GM23338 (cell line): ENCODE measurements around the gene NCAPH2. TPM values are rescaled to one million over a fixed set of nuclear protein-coding genes. Genes with fewer than 3 reads are reported as not detected.

ENCODE experiments used
- ATAC-seq: fragments of 200-7000 bp; cut with Tn5 transposase; 3 replicates; pipeline ENCODE4 v1.9.1; 2020
- DNase-seq: peaks from one replicate; pipeline ENCODE4 v3.0.0-alpha.2; 2015; ENCODE audit warnings: low spot score
- H2AFZ ChIP-seq: fragments of 200-600 bp; sonication (generic); 2 replicates; pipeline ENCODE4 v1.8.0; 2016; ENCODE audit warnings: antibody characterized with exemption, mild to moderate bottlenecking, moderate library complexity
- H3F3A ChIP-seq: fragments of 200-600 bp; sonication (generic); replicated peaks from 2 replicates; pipeline ENCODE4 v1.8.0; 2017; ENCODE audit warnings: antibody characterized with exemption, mixed run types, low read depth
- H3K27ac ChIP-seq: fragments of 200-600 bp; sonication (generic); 2 replicates; pipeline ENCODE4 v1.6.1; 2016; ENCODE audit warnings: low read depth
- H3K27me3 ChIP-seq: fragments of 200-600 bp; sonication (generic); 2 replicates; pipeline ENCODE4 v1.8.0; 2016; ENCODE audit warnings: mild to moderate bottlenecking, mixed run types, moderate library complexity; ENCODE audit not compliant: insufficient read depth
- H3K36me3 ChIP-seq: fragments of 200-600 bp; sonication (generic); 2 replicates; pipeline ENCODE4 v1.8.0; 2016; ENCODE audit warnings: mild to moderate bottlenecking; ENCODE audit not compliant: insufficient read depth
- H3K4me1 ChIP-seq: fragments of 200-600 bp; sonication (generic); 2 replicates; pipeline ENCODE4 v1.8.0; 2016; ENCODE audit warnings: mild to moderate bottlenecking, moderate library complexity; ENCODE audit not compliant: insufficient read depth
- H3K4me2 ChIP-seq: fragments of 200-600 bp; sonication (generic); 2 replicates; pipeline ENCODE4 v1.7.1; 2017; ENCODE audit warnings: mixed run types
- H3K4me3 ChIP-seq: fragments of 200-600 bp; sonication (generic); 2 replicates; pipeline ENCODE4 v1.6.1; 2016; ENCODE audit warnings: mixed run types
- H3K79me2 ChIP-seq: fragments of 200-600 bp; sonication (generic); replicated peaks from 2 replicates; pipeline ENCODE4 v1.8.0; 2017; ENCODE audit warnings: mild to moderate bottlenecking; ENCODE audit not compliant: insufficient read depth
- H3K9me2 ChIP-seq: fragments of 200-600 bp; sonication (generic); 2 replicates; pipeline ENCODE4 v1.8.0; 2017; ENCODE audit not compliant: insufficient read depth
- H4K20me1 ChIP-seq: fragments of 200-600 bp; sonication (generic); replicated peaks from 2 replicates; pipeline ENCODE4 v1.8.0; 2017; ENCODE audit warnings: mild to moderate bottlenecking; ENCODE audit not compliant: insufficient read depth
- H3K27ac Mint-ChIP-seq: 2 replicates; pipeline ENCODE4 v1.8.0; 2020; ENCODE audit warnings: inconsistent platforms, mild to moderate bottlenecking, moderate library complexity, mixed read lengths
- H3K27me3 Mint-ChIP-seq: 3 replicates; pipeline ENCODE4 v1.8.0; 2022; ENCODE audit warnings: low read depth, mild to moderate bottlenecking, moderate library complexity, mixed read lengths, inconsistent platforms; ENCODE audit not compliant: insufficient read depth, poor library complexity
- H3K36me3 Mint-ChIP-seq: 3 replicates; pipeline ENCODE4 v1.8.0; 2021; ENCODE audit warnings: low read depth, mild to moderate bottlenecking, inconsistent platforms, moderate library complexity, mixed read lengths
- H3K4me1 Mint-ChIP-seq: 3 replicates; pipeline ENCODE4 v1.8.0; 2020; ENCODE audit warnings: mild to moderate bottlenecking, inconsistent platforms, mixed read lengths
- H3K4me3 Mint-ChIP-seq: 3 replicates; pipeline ENCODE4 v1.8.0; 2021; ENCODE audit warnings: moderate library complexity, mild to moderate bottlenecking, inconsistent platforms, mixed read lengths
- H3K9me3 Mint-ChIP-seq: 3 replicates; pipeline ENCODE4 v1.8.0; 2020; ENCODE audit warnings: moderate library complexity, mild to moderate bottlenecking, inconsistent platforms, mixed read lengths
- CTCF ChIP-seq, 2 experiments: fragments of 200-600 bp in 1 of 2; sonication (generic) in 1 of 2; conservative IDR thresholded peaks; 2 replicates each; pipeline versions ENCODE4 v1.5.1 to v1.6.1; 2016 to 2017; ENCODE audit warnings: antibody characterized with exemption in 2 of 2, low read depth in 2 of 2, mild to moderate bottlenecking in 2 of 2, moderate library complexity in 1 of 2
- ETS1 ChIP-seq: IDR thresholded peaks from 2 replicates; pipeline ENCODE4 v1.6.1; 2016; ENCODE audit warnings: antibody characterized with exemption
- EZH2phosphoT487 ChIP-seq: fragments of 200-600 bp; sonication (generic); IDR thresholded peaks from one replicate; pipeline ENCODE4 v1.8.1; 2018; ENCODE audit warnings: antibody characterized with exemption; ENCODE audit not compliant: unreplicated experiment
- NANOG ChIP-seq: IDR thresholded peaks from 2 replicates; pipeline ENCODE4 v1.6.1; 2016; ENCODE audit warnings: antibody characterized with exemption, borderline replicate concordance
- POLR2AphosphoS5 ChIP-seq: IDR thresholded peaks from 2 replicates; pipeline ENCODE4 v1.6.1; 2016; ENCODE audit warnings: antibody characterized with exemption, low read depth
- REST ChIP-seq: IDR thresholded peaks from one replicate; pipeline ENCODE4 v1.6.1; 2018; ENCODE audit warnings: antibody characterized with exemption; ENCODE audit not compliant: unreplicated experiment
- STAT1 ChIP-seq: IDR thresholded peaks from one replicate; pipeline ENCODE4 v1.6.1; 2016; ENCODE audit warnings: antibody characterized with exemption; ENCODE audit not compliant: unreplicated experiment
- ZNF114 ChIP-seq: fragments of 250-450 bp; sonication (Bioruptor Pico); IDR thresholded peaks from 2 replicates; pipeline ENCODE4 v1.5.0; 2020; ENCODE audit warnings: mild to moderate bottlenecking, moderate library complexity
- ZNF462 ChIP-seq: fragments of 250-450 bp; sonication (Bioruptor Pico); IDR thresholded peaks from 2 replicates; pipeline ENCODE4 v1.5.0; 2020; ENCODE audit warnings: mild to moderate bottlenecking, moderate library complexity
- polyA plus RNA-seq: library from polyadenylated mRNA; unstranded; fragments of >200 nt; fragmentation: Nextera tagmentation; extraction: Ambion mirVana; gene quantifications from 2 replicates; pipeline ENCODE4 v1.2.1, GENCODE V29; 2016
- total RNA-seq: library from RNA; depleted of rRNA; stranded (reverse); fragments of >200 nt; shearing (Covaris generic); gene quantifications from 2 replicates; pipeline ENCODE4 v1.2.3, GENCODE V29; 2014

The NCAPH2 gene
- total and polyA plus RNA-seq, 2 experiments from 2014 or later, result 52.2 to 76.1 TPM

GRCh38 chr22:50532824-50533796, 25.1 kb downstream of the NCAPH2 start:
- no peaks in the 10 kb centered on the region for H3K79me2 ChIP-seq
- DNase-seq, result no peak
- H3K4me2 ChIP-seq, result peak overlapping the region; percentile 87; the same call in 1 of the 2 replicates
- H2AFZ ChIP-seq, result no peak overlapping the region
- H3F3A ChIP-seq, result no peaks in the 10 kb centered on the region; the same call in 1 of the 2 replicates
- TF ChIP-seq ETS1 (no peak), NANOG (no peak), STAT1 (no peak), ZNF462 (CRISPR knock-in tag) (no peak), POLR2AphosphoS5 (no peak), ZNF114 (no peak), REST (no peak), EZH2phosphoT487 (no peak), CTCF (conservative IDR thresholded peaks at IDR 0.05; ENCODE audit: low read depth in 2 of 2) (no peak)
- Mint-ChIP-seq H3K27ac (no peak overlapping the region), H3K27me3 (peaks cover 65% of the 10 kb centered on the region), H3K4me1 (peaks cover 4% of the 10 kb centered on the region; the same call in 1 of the 3 replicates), H3K4me3 (peak overlapping the region; percentile 62), H3K9me3 (no peaks in the 10 kb centered on the region; the same call in 2 of the 3 replicates), H3K36me3 (no peaks in the 10 kb centered on the region)
- no peaks in the 10 kb centered on the region; the same call in none of the 2 replicates for H4K20me1 ChIP-seq
- H3K4me1 ChIP-seq, result 0 out of 2 replicates have a peak, but pooled peaks cover 4% of the 10 kb centered on the region
- H3K9me2 ChIP-seq, result no peaks in the 10 kb centered on the region
- no peaks in the 10 kb centered on the region for H3K36me3 ChIP-seq
- ATAC-seq, result no peak
- H3K27ac ChIP-seq, result no peak overlapping the region
- 0 out of 2 replicates have a peak overlapping the region, but pooled peaks have one; percentile 66 for H3K4me3 ChIP-seq
- peaks cover 67% of the 10 kb centered on the region for H3K27me3 ChIP-seq
